HepG2 (cell line): ENCODE results near the gene RNU2-63P. TPM values are rescaled to one million over a fixed set of nuclear protein-coding genes. Genes with fewer than 3 reads are reported as not detected.

ENCODE experiments used
- ATM ChIP-seq: fragments of 450-650 bp; IDR thresholded peaks from 2 replicates; pipeline ENCODE4 v1.7.1; 2017; ENCODE audit warnings: mild to moderate bottlenecking, borderline replicate concordance
- FOSL2 ChIP-seq: sonication (generic); formaldehyde crosslinking; IDR thresholded peaks from 2 replicates; pipeline ENCODE4 v1.4.0; 2020; ENCODE audit warnings: missing genetic modification reagents
- FOXA1 ChIP-seq, 2 experiments: fragments of 450-650 bp in 1 of 2; sonication (generic) in 1 of 2; formaldehyde crosslinking in 1 of 2; IDR thresholded peaks; 2 replicates each; pipeline versions ENCODE4 v1.4.0 to v1.6.1; 2016 to 2020; ENCODE audit warnings: missing genetic modification reagents in 1 of 2
- FOXP1 ChIP-seq, 2 experiments: fragments of 450-650 bp in 1 of 2; IDR thresholded peaks; 2 replicates each; pipeline ENCODE4 v1.6.1; 2017 to 2018; ENCODE audit warnings: antibody characterized with exemption in 1 of 2
- GATAD1 ChIP-seq: IDR thresholded peaks from 2 replicates; pipeline ENCODE4 v1.6.1; 2016; ENCODE audit warnings: missing genetic modification reagents, missing compliant biosample characterization
- HBP1 ChIP-seq: IDR thresholded peaks from 2 replicates; pipeline ENCODE4 v1.6.1; 2016; ENCODE audit warnings: low read depth, control low read depth
- HES4 ChIP-seq: sonication (generic); formaldehyde crosslinking; IDR thresholded peaks from 2 replicates; pipeline ENCODE4 v1.9.0; 2021; ENCODE audit warnings: mild to moderate bottlenecking, missing genetic modification reagents, borderline replicate concordance
- IRF2 ChIP-seq: IDR thresholded peaks from 2 replicates; pipeline ENCODE4 v1.6.1; 2018; ENCODE audit warnings: missing genetic modification reagents, missing compliant biosample characterization
- POLR2AphosphoS5 ChIP-seq: IDR thresholded peaks from 2 replicates; pipeline ENCODE4 v1.6.1; 2012; ENCODE audit warnings: low read depth, low read length
- RARG ChIP-seq: sonication (generic); formaldehyde crosslinking; IDR thresholded peaks from 2 replicates; pipeline ENCODE4 v1.4.0; 2020; ENCODE audit warnings: low read depth, mild to moderate bottlenecking, missing genetic modification reagents
- SMAD3 ChIP-seq: sonication (generic); formaldehyde crosslinking; IDR thresholded peaks from 2 replicates; pipeline ENCODE4 v1.4.0; 2020; ENCODE audit warnings: missing genetic modification reagents
- TP53 ChIP-seq: sonication (generic); formaldehyde crosslinking; conservative IDR thresholded peaks from 2 replicates; pipeline ENCODE4 v1.4.0; 2020; ENCODE audit warnings: missing genetic modification reagents
- ZBTB3 ChIP-seq: sonication (generic); formaldehyde crosslinking; IDR thresholded peaks from 2 replicates; pipeline ENCODE4 v1.4.0; 2020; ENCODE audit warnings: low read depth, mild to moderate bottlenecking, moderate library complexity, missing genetic modification reagents, borderline replicate concordance
- ZMAT3 ChIP-seq: sonication (generic); formaldehyde crosslinking; conservative IDR thresholded peaks from 2 replicates; pipeline ENCODE4 v1.7.0; 2021; ENCODE audit warnings: missing genetic modification reagents
- ZMYM4 ChIP-seq: sonication (generic); formaldehyde crosslinking; IDR thresholded peaks from 2 replicates; pipeline ENCODE4 v1.8.1; 2023; ENCODE audit warnings: mild to moderate bottlenecking, missing genetic modification reagents
- ZNF235 ChIP-seq: sonication (generic); formaldehyde crosslinking; IDR thresholded peaks from 2 replicates; pipeline ENCODE4 v1.8.1; 2023; ENCODE audit warnings: mild to moderate bottlenecking, missing genetic modification reagents, borderline replicate concordance
- ZNF317 ChIP-seq: sonication (generic); formaldehyde crosslinking; IDR thresholded peaks from 2 replicates; pipeline ENCODE4 v1.5.0; 2020; ENCODE audit warnings: mild to moderate bottlenecking, missing genetic modification reagents
- ZNF749 ChIP-seq: sonication (generic); formaldehyde crosslinking; IDR thresholded peaks from 2 replicates; pipeline ENCODE4 v1.8.0; 2022; ENCODE audit warnings: mild to moderate bottlenecking, missing genetic modification reagents, moderate library complexity, borderline replicate concordance
- ZNF850 ChIP-seq: sonication (generic); formaldehyde crosslinking; conservative IDR thresholded peaks from 2 replicates; pipeline ENCODE4 v1.9.0; 2021; ENCODE audit warnings: mild to moderate bottlenecking, missing genetic modification reagents
- ZNF878 ChIP-seq: sonication (generic); formaldehyde crosslinking; IDR thresholded peaks from 2 replicates; pipeline ENCODE4 v1.8.1; 2023; ENCODE audit warnings: mild to moderate bottlenecking, missing genetic modification reagents, moderate library complexity
- ZNF883 ChIP-seq: sonication (generic); formaldehyde crosslinking; IDR thresholded peaks from 2 replicates; pipeline ENCODE4 v1.5.1; 2020; ENCODE audit warnings: mild to moderate bottlenecking, missing genetic modification reagents; ENCODE audit errors: not compliant biosample characterization
- ZSCAN25 ChIP-seq: sonication (generic); formaldehyde crosslinking; IDR thresholded peaks from 2 replicates; pipeline ENCODE4 v1.8.0; 2022; ENCODE audit warnings: mild to moderate bottlenecking, missing genetic modification reagents
- ZSCAN31 ChIP-seq: sonication (generic); formaldehyde crosslinking; IDR thresholded peaks from 2 replicates; pipeline ENCODE4 v1.5.0; 2020; ENCODE audit warnings: low read depth, mild to moderate bottlenecking, missing genetic modification reagents
- ZSCAN9 ChIP-seq: IDR thresholded peaks from 2 replicates; pipeline ENCODE4 v1.6.1; 2016; ENCODE audit warnings: borderline replicate concordance
- ZUFSP ChIP-seq: sonication (generic); formaldehyde crosslinking; IDR thresholded peaks from 2 replicates; pipeline ENCODE4 v1.9.0; 2021; ENCODE audit warnings: missing genetic modification reagents, mild to moderate bottlenecking, borderline replicate concordance
- polyA plus RNA-seq, 8 experiments: library from polyadenylated mRNA; depleted of rRNA in 3 of 8; stranded (reverse) in 7 of 8; unstranded in 1 of 8; fragments of >200 nt; fragmentation: Illumina TruSeq in 4 of 8; extraction: Trizol in 4 of 8; gene quantifications; 2 replicates each; pipeline versions ENCODE4 v1.2.1 to v1.2.3, GENCODE V29; 2011 to 2016; ENCODE audit warnings: low read depth in 4 of 8, missing spikeins in 1 of 8, mixed read lengths in 1 of 8; ENCODE audit not compliant: insufficient read depth in 1 of 8
- total RNA-seq, 5 experiments: library from RNA; depleted of rRNA; stranded (reverse); fragments of >200 nt; fragmentation: Illumina TruSeq; extraction: Trizol; gene quantifications; 2 replicates each; pipeline ENCODE4 v1.2.3, GENCODE V29; 2016; ENCODE audit warnings: low read depth in 1 of 5
- TF ChIP-seq, protein P1 (sequence below): conservative IDR thresholded peaks from 2 replicates; pipeline ENCODE4 v1.6.1; 2018; ENCODE audit warnings: missing genetic modification reagents

RNU2-63P gene
- total and polyA plus RNA-seq, 2 of the 13 experiments (the other 11 are each of a cell fraction or from before 2014, with no cell fraction given): 6.8 TPM; not detected in 1

DNA sequence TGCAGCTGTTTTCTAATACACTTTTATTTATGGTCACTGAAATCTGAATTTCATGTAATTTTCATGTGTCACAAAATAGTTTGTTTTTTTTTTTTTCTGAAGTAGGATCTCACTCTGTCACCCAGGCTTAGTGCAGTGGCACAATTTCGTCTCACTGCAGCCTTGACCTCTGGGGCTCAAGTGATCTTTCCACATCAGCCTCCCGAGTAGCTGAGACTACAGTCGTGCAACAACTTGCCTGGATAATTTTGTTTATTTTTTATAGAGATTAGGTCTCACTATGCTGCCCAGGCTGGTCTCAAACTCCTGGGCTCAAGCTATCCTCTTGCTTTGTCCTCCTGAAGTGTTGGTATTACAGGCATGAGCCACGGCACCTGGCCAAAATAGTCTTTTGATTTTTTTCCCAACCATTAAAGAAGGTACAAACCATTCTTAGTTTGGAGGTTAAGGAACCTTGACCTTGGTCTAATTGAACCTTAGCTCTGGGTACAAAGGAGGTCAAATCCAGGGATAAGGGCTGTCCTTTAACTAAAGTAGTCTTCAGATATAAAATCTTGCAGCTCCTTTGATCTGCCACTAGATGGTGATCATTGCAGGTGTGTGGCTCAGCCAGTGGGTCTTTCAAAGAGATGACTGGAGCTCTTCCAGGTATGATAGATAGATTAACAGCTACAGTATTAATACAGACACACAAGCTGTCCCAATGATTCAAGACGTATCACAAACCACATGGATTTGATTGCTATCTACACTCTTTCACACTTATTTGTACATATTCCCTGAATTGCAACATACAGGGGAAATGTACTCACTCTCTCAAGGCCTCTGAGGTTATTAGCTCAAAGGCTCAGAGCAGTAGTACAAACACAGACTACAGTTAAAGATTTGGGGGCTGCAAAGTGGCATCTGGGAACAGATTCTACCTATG, 43.9 kb upstream of the RNU2-63P start (continued):
- TF ChIP-seq, protein P1, sequence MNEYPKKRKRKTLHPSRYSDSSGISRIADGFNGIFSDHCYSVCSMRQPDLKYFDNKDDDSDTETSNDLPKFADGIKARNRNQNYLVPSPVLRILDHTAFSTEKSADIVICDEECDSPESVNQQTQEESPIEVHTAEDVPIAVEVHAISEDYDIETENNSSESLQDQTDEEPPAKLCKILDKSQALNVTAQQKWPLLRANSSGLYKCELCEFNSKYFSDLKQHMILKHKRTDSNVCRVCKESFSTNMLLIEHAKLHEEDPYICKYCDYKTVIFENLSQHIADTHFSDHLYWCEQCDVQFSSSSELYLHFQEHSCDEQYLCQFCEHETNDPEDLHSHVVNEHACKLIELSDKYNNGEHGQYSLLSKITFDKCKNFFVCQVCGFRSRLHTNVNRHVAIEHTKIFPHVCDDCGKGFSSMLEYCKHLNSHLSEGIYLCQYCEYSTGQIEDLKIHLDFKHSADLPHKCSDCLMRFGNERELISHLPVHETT: no peak
- no peak for TF ChIP-seq FOXA1 (IDR thresholded peaks at IDR 0.05)
- peak; percentile 54; the same call in 1 of the 2 replicates for TF ChIP-seq FOXA1 (CRISPR knock-in tag; IDR thresholded peaks at IDR 0.05)
- no peak for TF ChIP-seq ZNF235 (CRISPR knock-in tag)
- peak; percentile 40; the same call in 1 of the 2 replicates for TF ChIP-seq ZMYM4 (CRISPR knock-in tag)
- no peak for TF ChIP-seq HES4 (CRISPR knock-in tag)
- no peak for TF ChIP-seq ZNF850 (CRISPR knock-in tag)
- TF ChIP-seq ZNF749 (CRISPR knock-in tag): no peak
- no peak for TF ChIP-seq POLR2AphosphoS5
- TF ChIP-seq ZNF878 (CRISPR knock-in tag): no peak
- peak; percentile 49; the same call in 1 of the 2 replicates for TF ChIP-seq IRF2 (CRISPR knock-in tag)
- TF ChIP-seq ZSCAN31 (CRISPR knock-in tag): no peak
- TF ChIP-seq ZUFSP (CRISPR knock-in tag): no peak
- no peak for TF ChIP-seq ZSCAN25
- TF ChIP-seq HBP1 (CRISPR knock-in tag): no peak
- 0 out of 2 replicates have a peak, but pooled peaks have one; percentile 39 for TF ChIP-seq ZMAT3 (CRISPR knock-in tag)
- TF ChIP-seq FOXP1 (IDR thresholded peaks at IDR 0.05): no peak
- no peak for TF ChIP-seq FOXP1 (CRISPR knock-in tag; IDR thresholded peaks at IDR 0.05)
- no peak for TF ChIP-seq GATAD1 (CRISPR knock-in tag)
- no peak for TF ChIP-seq ZSCAN9 (CRISPR knock-in tag)
- TF ChIP-seq TP53: no peak
- TF ChIP-seq ZNF883: no peak
- peak; percentile 32; the same call in 1 of the 2 replicates for TF ChIP-seq ZNF317 (CRISPR knock-in tag)
- TF ChIP-seq SMAD3 (CRISPR knock-in tag): peak; percentile 74
- TF ChIP-seq ATM: no peak
- TF ChIP-seq FOSL2 (CRISPR knock-in tag): 0 out of 2 replicates have a peak, but pooled peaks have one; percentile 5
- no peak for TF ChIP-seq RARG
- no peak for TF ChIP-seq ZBTB3
